DMS 273 (cell line): ENCODE measurements around the gene MGRN1.

Source experiments
- DNase-seq: peaks from one replicate; lab custom pipeline; 2025; ENCODE audit not compliant: unreplicated experiment; lab: John Stamatoyannopoulos, UW

Gene MGRN1

GRCh38 chr16:4684058-4684715 lies 59.6 kb downstream of the MGRN1 start:
- DNase-seq, result no peak

DNA sequence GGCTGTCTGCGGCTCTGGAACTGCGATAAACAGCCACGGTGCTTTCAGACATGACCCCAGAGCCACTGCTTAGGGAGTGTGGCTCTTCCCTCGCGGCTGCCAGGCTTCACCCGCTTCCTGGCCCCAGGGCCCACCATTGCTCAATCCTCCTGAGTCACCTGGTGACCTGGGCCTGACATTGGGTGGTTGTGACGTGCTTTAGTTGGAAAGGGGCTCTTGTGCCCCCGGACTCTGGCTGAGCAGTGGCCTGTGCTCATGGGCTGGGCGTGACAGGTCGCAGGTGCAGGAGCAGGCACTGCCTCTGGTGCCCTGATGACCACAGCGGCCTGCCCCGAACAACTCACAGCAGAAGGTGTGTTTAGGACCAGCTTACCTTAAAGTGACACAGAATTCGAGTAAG lies 60.1 kb downstream of the MGRN1 start:
- no peak for DNase-seq

GRCh38 chr16:4685292-4685691 lies 60.7 kb downstream of the MGRN1 start:
- no peak for DNase-seq

DNA sequence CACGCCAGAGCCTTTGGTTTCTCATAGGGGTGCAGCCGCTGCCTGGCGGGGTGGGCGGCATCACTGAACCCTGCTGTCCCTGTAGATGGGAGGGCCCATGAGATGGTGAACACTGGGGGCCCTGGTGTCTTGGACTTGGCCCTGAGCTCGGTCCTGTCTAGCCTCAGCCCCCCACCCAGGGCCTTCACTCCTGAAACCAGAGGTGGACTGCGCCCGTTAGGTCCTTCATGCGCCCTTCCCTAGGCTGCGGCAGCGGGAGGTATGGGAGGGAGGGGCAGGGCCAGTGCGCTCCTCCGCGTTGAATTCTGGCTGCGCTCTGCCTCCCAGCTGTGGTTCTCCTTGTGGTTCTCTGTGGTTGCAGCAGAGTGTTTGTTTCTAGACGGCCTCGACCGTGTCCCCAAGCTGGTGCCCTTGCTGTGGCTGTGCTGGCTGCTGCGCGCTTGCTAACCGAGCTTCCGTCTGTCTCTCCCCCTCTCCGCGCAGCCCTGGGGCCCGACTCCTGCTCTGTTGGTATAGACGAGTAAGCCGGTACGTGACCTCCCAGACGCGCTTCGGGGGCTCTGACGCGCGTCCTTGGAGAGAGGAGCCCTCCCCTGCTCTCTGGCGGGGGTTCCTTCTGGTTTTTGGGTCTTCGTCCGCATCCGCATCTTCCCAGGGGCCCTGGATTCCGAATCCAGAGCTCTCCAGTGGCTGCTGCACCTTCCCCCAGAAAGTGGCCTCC lies 61.3 kb downstream of the MGRN1 start:
- no peak for DNase-seq

DNA sequence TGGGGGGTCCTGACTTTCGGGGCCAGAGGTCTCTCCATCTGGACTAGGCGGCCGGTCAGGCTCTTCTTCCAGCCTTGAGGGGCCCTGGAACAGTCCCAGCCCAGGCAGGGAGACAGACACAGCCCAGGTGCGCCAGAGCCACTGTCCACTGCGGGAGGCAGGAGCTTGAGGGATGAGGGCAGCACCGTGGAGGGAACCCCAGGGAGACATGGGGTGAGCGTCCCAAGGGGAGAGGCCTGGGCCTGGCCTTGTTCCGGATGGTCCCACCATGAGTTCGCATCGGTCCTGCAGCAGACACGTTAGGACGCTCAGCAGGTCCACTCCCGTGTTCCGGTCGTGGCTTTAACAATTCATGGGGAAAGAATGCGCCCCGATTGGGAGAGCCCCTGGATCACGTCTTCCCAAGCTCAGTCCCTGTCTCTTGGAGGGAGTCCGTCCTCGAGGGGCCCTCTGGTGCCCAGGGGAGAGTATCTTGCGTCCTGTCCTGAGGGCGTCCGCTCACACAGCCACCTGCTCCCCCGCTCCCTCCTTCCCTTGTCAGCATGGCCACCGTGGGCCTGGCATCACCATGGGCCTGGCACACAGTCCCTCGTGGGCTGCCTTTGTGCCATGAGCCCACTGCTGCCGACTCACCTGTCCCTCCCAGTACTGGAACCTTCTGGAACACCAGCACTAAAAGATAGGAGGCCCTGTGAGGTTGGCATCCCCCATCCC lies 62.0 kb downstream of the MGRN1 start:
- no peak for DNase-seq

DNA sequence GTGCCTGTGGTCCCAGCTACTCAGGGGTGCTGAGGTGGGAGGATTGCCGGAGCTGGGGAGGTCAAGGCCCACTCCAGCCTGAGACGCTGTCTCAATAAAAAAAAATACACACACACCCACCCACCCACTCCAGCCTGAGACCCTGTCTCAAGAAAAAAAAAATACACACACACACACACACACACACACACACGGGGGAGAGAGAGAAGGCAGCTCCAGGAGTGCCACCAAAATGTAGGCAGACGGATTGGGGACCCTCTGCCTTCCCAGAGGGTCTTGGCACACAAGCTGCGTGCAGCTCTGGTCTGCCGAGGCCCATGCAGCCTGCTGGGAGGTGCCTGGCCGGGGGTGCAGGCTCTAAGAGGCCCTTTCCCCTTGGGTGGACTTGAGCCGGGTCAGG lies 62.8 kb downstream of the MGRN1 start:
- no peak for DNase-seq

DNA sequence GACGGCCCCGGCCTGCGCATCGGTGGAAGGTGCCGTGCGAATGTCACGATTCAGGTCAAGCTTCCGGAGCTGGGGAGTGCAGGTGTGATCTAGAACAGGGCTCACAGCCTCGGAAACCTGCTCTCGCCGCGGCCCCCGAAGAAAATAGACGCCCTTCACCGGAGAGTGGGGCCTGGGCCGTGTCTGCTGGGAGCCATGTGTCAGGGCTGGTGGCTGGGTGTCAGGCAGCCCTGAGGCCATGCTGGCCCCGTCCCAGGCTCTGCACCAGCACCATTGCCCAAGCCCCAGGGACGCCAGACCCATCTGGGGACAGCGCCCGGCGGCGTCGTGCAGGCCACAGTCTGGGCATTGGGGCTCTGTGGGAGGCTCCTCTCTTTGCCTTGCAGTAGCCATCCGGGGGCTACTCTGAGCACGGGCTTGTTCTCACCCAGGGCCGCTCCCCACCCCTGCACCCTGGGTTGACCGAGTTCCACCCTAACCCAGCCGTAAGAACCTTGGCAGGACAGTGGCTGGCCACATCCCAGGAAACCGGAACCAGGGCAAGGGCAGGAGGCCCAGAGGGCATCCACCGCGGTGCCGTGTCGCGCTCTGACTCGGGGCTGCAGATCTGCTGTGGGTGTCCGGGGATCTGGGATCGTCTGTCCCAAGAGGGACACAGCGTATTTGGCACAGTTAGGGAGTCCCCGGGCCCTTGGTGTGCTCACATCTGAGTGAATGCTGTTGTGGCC lies 63.5 kb downstream of the MGRN1 start:
- no peak for DNase-seq

DNA sequence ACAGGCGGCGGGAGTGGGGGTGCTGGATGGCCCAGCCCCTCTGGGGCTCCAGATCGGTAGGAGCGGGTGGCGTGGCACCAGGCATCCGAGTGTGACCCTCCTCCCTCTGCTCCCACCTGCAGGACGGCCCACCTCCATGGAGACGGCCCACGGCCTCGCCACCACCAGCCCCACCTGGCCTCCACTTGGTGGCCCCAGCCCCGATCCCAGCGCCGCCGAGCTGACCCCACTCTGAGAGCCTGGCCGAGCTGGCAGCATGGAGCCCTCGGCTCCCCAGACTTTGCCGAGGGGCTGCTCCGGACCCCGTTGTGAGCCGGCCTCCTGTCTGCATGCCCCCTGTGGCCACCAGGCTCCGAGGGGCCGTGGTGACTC lies 64.0 kb downstream of the MGRN1 start:
- no peak for DNase-seq

GRCh38 chr16:4689091-4689671 lies 64.6 kb downstream of the MGRN1 start:
- no peak for DNase-seq

- no peak for DNase-seq
Observed at GRCh38 chr16:4689864-4690704, 65.5 kb downstream of the MGRN1 start.

DNA sequence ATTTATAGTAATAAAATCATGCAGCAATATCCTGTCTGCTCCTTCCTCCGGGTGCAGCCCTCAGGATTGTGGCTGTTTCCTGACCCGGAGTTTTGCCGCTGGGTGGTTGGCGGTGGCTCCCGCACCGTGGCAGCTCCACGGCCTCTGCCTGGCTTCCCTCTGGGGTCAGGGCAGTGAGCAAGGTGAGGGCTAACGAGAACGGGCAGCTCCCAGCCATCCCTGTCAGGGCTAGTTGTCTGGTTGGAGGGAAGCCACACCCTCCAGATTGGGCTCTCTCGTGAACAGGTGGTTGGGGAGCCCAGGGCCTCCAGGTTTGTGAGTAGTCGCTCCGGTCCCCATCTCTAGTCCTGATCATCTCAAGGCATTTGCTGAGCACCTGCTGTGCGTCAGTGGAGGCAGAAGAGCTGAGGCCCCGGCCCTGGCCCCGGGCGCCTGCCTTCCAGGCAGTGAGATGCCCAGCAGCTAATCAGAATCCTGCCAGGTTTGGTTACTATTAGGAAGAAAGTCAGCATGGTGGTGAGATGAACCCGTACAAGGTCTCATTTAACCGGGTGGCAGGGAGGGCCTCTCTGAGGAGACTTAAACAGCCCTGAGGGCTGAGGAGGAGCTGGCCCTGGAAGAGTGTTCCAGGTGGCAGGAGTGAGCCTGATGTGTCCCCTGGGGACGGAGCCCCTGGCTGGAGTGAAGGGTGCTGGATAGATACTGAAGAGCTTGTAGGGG lies 66.5 kb downstream of the MGRN1 start:
- DNase-seq, result peak; percentile 60

DNA sequence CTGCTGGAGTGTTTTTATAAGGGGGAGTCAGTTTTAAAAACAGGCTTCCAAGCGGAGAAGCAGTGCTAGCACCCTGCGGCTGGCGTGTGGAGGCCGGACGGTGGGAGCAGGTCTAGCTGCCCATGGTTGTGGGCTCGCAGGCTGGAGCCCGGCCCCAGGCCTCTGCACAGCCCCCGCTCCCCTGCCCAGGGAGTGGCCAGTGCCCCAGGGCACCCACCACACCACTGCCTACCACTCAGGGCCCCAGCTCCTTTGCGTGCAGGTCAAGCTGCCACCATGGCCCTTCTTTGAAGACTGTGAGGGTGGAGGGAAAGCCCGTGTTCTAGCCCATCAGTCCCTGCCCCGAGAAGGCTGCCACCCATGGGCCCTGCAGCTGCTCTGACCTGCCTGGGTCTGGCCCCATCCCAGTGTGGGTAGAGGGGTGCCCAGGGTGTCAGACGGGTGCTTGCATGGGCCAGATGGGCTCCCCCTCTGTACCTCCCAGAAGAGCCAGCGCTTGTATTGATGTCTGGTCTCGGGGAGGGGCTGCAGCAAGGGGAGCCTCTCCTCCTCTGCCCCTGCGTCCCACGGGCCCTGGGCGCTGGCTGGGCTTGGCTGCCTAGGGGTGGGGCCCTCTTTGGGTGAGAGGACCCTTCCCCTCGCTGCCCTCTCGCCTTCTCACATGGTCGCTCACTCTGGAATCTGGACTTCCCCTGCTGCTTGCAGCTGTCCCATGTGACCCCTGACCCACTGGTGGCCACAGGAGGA lies 67.2 kb downstream of the MGRN1 start:
- no peak for DNase-seq

DNA sequence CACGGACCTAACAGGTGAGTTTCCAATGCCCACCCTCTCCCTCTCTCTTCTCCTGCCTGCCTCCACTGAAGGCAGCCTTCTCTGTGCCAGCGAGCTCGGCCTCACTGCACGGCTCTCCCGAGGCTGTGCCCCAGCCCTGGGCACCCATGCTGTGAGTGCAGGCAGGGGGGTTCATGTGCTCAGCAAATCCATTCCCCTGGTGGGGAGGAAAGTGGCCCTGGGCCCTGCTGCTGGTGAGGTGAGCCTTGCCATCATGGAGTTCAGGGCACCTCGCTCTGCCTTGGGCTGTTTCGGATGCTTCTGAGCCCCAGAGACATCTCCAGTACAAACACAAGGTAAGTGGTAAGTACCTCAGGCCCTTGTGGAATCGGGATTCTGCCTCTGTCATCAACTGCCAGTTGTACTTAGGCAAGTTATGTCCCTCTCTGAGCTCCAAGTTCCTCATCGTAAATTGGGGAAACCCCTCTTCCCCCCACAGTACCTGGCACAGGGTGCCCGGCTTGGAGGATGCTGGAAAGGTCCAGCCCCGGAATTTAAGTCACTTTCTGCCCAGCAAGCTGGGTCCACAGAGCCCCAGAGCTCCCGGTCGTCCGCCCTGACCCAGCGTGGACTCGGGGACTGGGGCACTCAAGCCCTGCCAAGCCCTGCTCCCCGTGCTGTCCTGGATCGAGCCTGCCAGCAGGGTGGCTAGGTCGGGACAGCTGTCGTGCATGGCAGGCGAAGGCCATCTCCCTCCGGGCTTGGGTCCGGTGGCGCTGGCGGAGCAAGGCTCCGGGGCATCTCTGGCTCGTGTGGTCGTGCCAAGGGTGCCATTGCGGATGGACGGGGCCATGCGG lies 68.1 kb downstream of the MGRN1 start:
- DNase-seq, result peak; percentile 66

DNA sequence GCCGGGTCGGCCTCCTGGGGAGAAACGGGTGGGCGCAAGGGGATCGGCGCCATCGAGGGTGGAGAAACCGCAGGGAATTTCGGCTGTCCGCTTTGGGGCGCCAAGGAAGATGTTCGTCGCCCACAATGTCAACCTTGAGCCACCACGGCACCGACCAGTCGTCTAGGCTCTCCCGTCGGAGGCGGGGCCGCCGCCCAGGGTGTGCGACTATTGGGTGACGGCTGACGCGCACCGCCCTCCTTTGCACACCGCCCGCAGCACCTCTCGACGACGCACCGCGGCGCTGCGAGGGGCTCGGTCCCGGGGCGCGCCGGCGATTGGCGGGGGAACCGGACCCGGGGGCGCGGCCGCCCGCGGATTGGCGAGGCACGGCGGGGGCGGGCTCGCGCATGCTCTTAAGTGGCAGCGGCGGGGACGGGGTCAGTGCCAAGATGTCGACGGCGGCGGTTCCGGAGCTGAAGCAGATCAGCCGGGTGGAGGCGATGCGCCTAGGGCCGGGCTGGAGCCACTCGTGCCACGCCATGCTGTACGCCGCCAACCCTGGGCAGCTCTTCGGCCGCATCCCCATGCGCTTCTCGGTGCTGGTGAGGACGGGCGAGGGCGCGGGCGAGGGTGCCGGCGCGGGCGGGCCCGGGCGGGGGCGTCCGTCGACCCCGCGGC lies 68.8 kb downstream of the MGRN1 start, which contains the start of gene NUDT16L1:
NUDT16L1 (plus strand) TSS at position 267 of the 660 bp plus-strand sequence; CDS start at position 432, 165 bp downstream.
- peak; percentile 99 for DNase-seq

GRCh38 chr16:4693956-4694641 lies 69.5 kb downstream of the MGRN1 start:
- peak; percentile 61 for DNase-seq

DNA sequence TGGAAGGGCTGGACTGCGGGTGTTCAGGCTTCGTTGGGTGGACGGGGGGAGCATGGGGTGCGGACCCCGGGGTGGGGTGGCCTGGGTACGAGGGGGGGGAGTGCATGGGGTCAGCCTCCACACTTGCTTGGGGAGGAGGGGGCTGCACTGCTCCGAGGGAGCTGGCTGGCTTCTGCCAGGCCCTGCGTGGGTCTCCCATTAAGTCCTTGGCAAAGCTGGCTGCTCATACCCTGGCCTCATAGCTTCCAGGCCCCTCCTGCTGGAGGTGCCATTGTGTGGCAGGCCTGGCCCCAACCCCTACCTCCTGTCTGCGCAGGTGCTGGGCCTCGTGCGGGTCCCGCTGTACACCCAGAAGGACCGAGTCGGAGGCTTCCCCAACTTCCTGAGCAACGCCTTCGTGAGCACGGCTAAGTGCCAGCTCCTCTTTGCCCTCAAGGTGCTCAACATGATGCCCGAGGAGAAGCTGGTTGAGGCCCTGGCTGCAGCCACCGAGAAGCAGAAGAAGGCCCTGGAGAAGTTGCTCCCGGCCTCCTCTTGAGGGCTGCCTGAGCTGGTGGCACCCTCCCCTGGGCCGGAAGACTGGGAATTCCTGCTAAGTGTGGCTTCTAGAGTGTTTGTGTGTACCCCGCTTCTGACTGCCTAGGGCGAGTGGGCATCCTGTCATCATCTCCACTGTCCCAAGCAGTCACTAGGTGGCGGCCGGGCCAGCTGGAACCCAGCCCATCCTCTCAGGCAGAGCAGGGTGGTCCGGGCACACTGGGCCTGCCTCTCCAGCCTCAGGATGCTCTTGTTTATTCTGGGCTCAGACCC lies 70.2 kb downstream of the MGRN1 start:
- DNase-seq, result no peak
